Uterus (tissue), 4 donors: ENCODE data around the gene CDC42SE1. TPM values are rescaled to one million over a fixed set of nuclear protein-coding genes. Genes with fewer than 3 reads are reported as not detected.
"Not testable (repeated sequence)": the region's sequence is repeated elsewhere in the genome, so short reads cannot be mapped to it uniquely, and the experiment has no call there.

Experiments used
- DNase-seq, 2 donors: peaks; one replicate each; pipeline ENCODE4 v3.0.0-alpha.2; 2019 to 2020
- H3K27ac ChIP-seq, 2 donors: fragments of 200-600 bp; sonication (generic); 1 replicate in 1 of 2; 2 replicates in 1 of 2; pipeline ENCODE4 v1.5.1; 2016 to 2018
- H3K27me3 ChIP-seq, 2 donors: fragments of 200-600 bp; sonication (generic); one replicate each; pipeline ENCODE4 v1.5.1; 2018 to 2019; ENCODE audit warnings: control low read depth in 1 of 2
- H3K36me3 ChIP-seq, 2 donors: fragments of 200-600 bp; sonication (generic); one replicate each; pipeline ENCODE4 v1.5.1; 2019; ENCODE audit warnings: control low read depth in 1 of 2
- H3K4me1 ChIP-seq, 2 donors: fragments of 200-600 bp; sonication (generic); one replicate each; pipeline ENCODE4 v1.5.1; 2018 to 2019; ENCODE audit warnings: control low read depth in 1 of 2
- H3K4me3 ChIP-seq, 2 donors: fragments of 200-600 bp; sonication (generic); 1 replicate in 1 of 2; 2 replicates in 1 of 2; pipeline ENCODE4 v1.5.1; 2018 to 2019; ENCODE audit warnings: mild to moderate bottlenecking in 1 of 2
- H3K9me3 ChIP-seq, 2 donors: fragments of 200-600 bp; sonication (generic); one replicate each; pipeline ENCODE4 v1.5.1; 2019; ENCODE audit warnings: control low read depth in 1 of 2
- CTCF ChIP-seq, 4 experiments: fragments of 200-600 bp in 2 of 4; fragments of 450-650 bp in 2 of 4; sonication (generic) in 2 of 4; IDR thresholded peaks; one replicate each; pipeline ENCODE4 v1.5.1; 2016 to 2019; ENCODE audit warnings: antibody characterized with exemption in 4 of 4, mild to moderate bottlenecking in 2 of 4, moderate library complexity in 1 of 4
- POLR2A ChIP-seq, 2 donors: fragments of 450-650 bp; IDR thresholded peaks; one replicate each; pipeline ENCODE4 v1.6.1; 2016; ENCODE audit warnings: antibody characterized with exemption in 2 of 2, mild to moderate bottlenecking in 1 of 2, moderate library complexity in 1 of 2
- intact Hi-C: fragments of 100-400 bp; cut with DNase I; formaldehyde crosslinking; loops from one replicate; pipeline ENCODE4 v1.15.1; 2023; ENCODE audit warnings: low total_unique reads
- total RNA-seq, 4 donors: library from RNA; depleted of rRNA in 3 of 4; stranded (reverse); fragments of >200 nt in 3 of 4; gene quantifications; one replicate each; pipeline versions ENCODE4 v1.1.0 to v1.2.4, GENCODE V29; 2014 to 2023
- donor health status: DM: yes; HTN: yes; CAD: no.

Gene CDC42SE1
- 10 to 100 TPM; 21.5 to 80.8 (median 39.4) TPM for total RNA-seq

- intact Hi-C loops = no loop called here
- H3K27ac ChIP-seq = peak within 1 kb of the TSS; percentile 93 to 95
- H3K27me3 ChIP-seq = no peaks in the 10 kb centered on the region
- H3K36me3 ChIP-seq = no peaks in the 10 kb centered on the region
- no peaks in the 10 kb centered on the region for H3K9me3 ChIP-seq
- TF ChIP-seq CTCF (IDR thresholded peaks at IDR 0.05) (peak; percentile 53 to 95 (median 84)), POLR2A (IDR thresholded peaks at IDR 0.05) (peak; percentile 67 to 94)
- peak within 1 kb of the TSS; percentile 88 to 98 for H3K4me3 ChIP-seq
- H3K4me1 ChIP-seq = peaks cover 0 to 12% of the 10 kb centered on the region in 2 donors
- DNase-seq = peak; percentile 76 to 82
Measured at GRCh38 chr1:151059109-151060006, at the start of gene CDC42SE1. Gene CDC42SE1 (minus strand): TSS chr1:151059622. CDS start chr1:151055730, 3,892 bp downstream.

GRCh38 chr1:151108331-151108730 is 48.9 kb upstream of the CDC42SE1 start:
- TF ChIP-seq POLR2A (IDR thresholded peaks at IDR 0.05) (no peak), CTCF (IDR thresholded peaks at IDR 0.05) (no peak)
- H3K9me3 ChIP-seq = no peaks in the 10 kb centered on the region
- H3K4me3 ChIP-seq = no peak overlapping the region
- no peaks in the 10 kb centered on the region for H3K36me3 ChIP-seq
- no peak overlapping the region for H3K27ac ChIP-seq
- intact Hi-C loops = loop anchor here (10.0 kb wide), 1 partner anchor 46 kb away; the partner anchor contains the start of gene TNFAIP8L2
- H3K4me1 ChIP-seq = no peaks in the 10 kb centered on the region
- no peaks in the 10 kb centered on the region for H3K27me3 ChIP-seq
- no peak for DNase-seq

GRCh38 chr1:151106894-151107293 is 47.5 kb upstream of the CDC42SE1 start:
- no peaks in the 10 kb centered on the region for H3K9me3 ChIP-seq

GRCh38 chr1:151104630-151105029 is 45.2 kb upstream of the CDC42SE1 start:
- intact Hi-C loops = loop anchor here (10.0 kb wide), 1 partner anchor 50 kb away; the partner anchor contains the start of gene TNFAIP8L2
- TF ChIP-seq POLR2A (IDR thresholded peaks at IDR 0.05) = no peak
- no peak for TF ChIP-seq CTCF (IDR thresholded peaks at IDR 0.05)
- Histone ChIP-seq H3K9me3 (no peaks in the 10 kb centered on the region), H3K27ac (no peak overlapping the region), H3K4me3 (no peak overlapping the region), H3K4me1 (no peaks in the 10 kb centered on the region), H3K27me3 (no peaks in the 10 kb centered on the region), H3K36me3 (no peaks in the 10 kb centered on the region)
- no peak for DNase-seq

More at GRCh38 chr1:151106894-151107293, 47.5 kb upstream of the CDC42SE1 start:
- DNase-seq = no peak
- no peak for TF ChIP-seq POLR2A (IDR thresholded peaks at IDR 0.05)
- TF ChIP-seq CTCF (IDR thresholded peaks at IDR 0.05) = no peak
- Histone ChIP-seq H3K36me3 (no peaks in the 10 kb centered on the region), H3K4me3 (no peak overlapping the region), H3K27ac (no peak overlapping the region), H3K4me1 (no peaks in the 10 kb centered on the region), H3K27me3 (no peaks in the 10 kb centered on the region)
- intact Hi-C loops = loop anchor here (10.0 kb wide), 1 partner anchor 48 kb away; the partner anchor contains the start of gene TNFAIP8L2

- TF ChIP-seq CTCF (IDR thresholded peaks at IDR 0.05) = no peak
- no peak for TF ChIP-seq POLR2A (IDR thresholded peaks at IDR 0.05)
- no peak overlapping the region for H3K27ac ChIP-seq
- intact Hi-C loops = no loop called here
- no peak for DNase-seq
- no peaks in the 10 kb centered on the region for H3K27me3 ChIP-seq
- H3K4me1 ChIP-seq = no peaks in the 10 kb centered on the region
- no peak overlapping the region for H3K4me3 ChIP-seq
- no peaks in the 10 kb centered on the region for H3K9me3 ChIP-seq
- no peaks in the 10 kb centered on the region for H3K36me3 ChIP-seq
Measured at GRCh38 chr1:151098126-151098525, 38.7 kb upstream of the CDC42SE1 start.

GRCh38 chr1:151097426-151097825 is 38.0 kb upstream of the CDC42SE1 start:
- H3K27ac ChIP-seq, H3K9me3 ChIP-seq, intact Hi-C loops, DNase-seq, H3K36me3 ChIP-seq, H3K4me1 ChIP-seq, H3K27me3 ChIP-seq, H3K4me3 ChIP-seq: not testable (repeated sequence)
